HCT116 (cell line): ENCODE data around the gene FBN3.

Source experiments
- CEBPB ChIP-seq: IDR thresholded peaks from 2 replicates; pipeline ENCODE4 v1.6.1; 2012; ENCODE audit warnings: low read depth
- CTCF ChIP-seq, 3 experiments: fragments of 200-600 bp in 1 of 3; sonication (generic) in 1 of 3; IDR thresholded peaks in 2 of 3; conservative IDR thresholded peaks in 1 of 3; 2 replicates each; pipeline ENCODE4 v1.5.1; 2012 to 2017; ENCODE audit warnings: low read depth in 2 of 3, low read length in 2 of 3, antibody characterized with exemption in 1 of 3, borderline replicate concordance in 1 of 3, control low read depth in 1 of 3, mild to moderate bottlenecking in 1 of 3, mixed read lengths in 1 of 3, mixed run types in 1 of 3, moderate library complexity in 1 of 3; ENCODE audit not compliant: insufficient read depth in 1 of 3
- EGR1 ChIP-seq: IDR thresholded peaks from 2 replicates; pipeline ENCODE4 v1.6.1; 2012; ENCODE audit warnings: low read depth
- EZH2 ChIP-seq: fragments of 200-600 bp; sonication (generic); IDR thresholded peaks from 2 replicates; pipeline ENCODE4 v1.6.1; 2017; ENCODE audit warnings: antibody characterized with exemption, mixed run types
- EZH2phosphoT487 ChIP-seq: fragments of 200-600 bp; IDR thresholded peaks from 2 replicates; pipeline ENCODE4 v1.6.1; 2018; ENCODE audit warnings: antibody characterized with exemption, borderline replicate concordance
- JUND ChIP-seq: IDR thresholded peaks from 2 replicates; pipeline ENCODE4 v1.6.1; 2012
- POLR2A ChIP-seq: IDR thresholded peaks from 2 replicates; pipeline ENCODE4 v1.7.0; 2011; ENCODE audit warnings: borderline replicate concordance; ENCODE audit not compliant: insufficient read depth, insufficient read length; ENCODE audit errors: extremely low read depth
- POLR2AphosphoS5 ChIP-seq: IDR thresholded peaks from 2 replicates; pipeline ENCODE4 v1.6.1; 2011; ENCODE audit warnings: mild to moderate bottlenecking, low read depth, low read length, moderate library complexity
- REST ChIP-seq: IDR thresholded peaks from 2 replicates; pipeline ENCODE4 v1.6.1; 2012; ENCODE audit warnings: low read depth
- SP1 ChIP-seq: IDR thresholded peaks from 2 replicates; pipeline ENCODE4 v1.6.1; 2012; ENCODE audit warnings: low read depth
- SRF ChIP-seq: IDR thresholded peaks from 2 replicates; pipeline ENCODE4 v1.6.1; 2012; ENCODE audit warnings: low read depth
- YY1 ChIP-seq: IDR thresholded peaks from 2 replicates; pipeline ENCODE4 v1.6.1; 2011; ENCODE audit warnings: low read length, low read depth, moderate library complexity, mild to moderate bottlenecking; ENCODE audit not compliant: insufficient replicate concordance; ENCODE audit errors: extremely low read depth
- ZFX ChIP-seq: fragments of 450-650 bp; IDR thresholded peaks from 2 replicates; pipeline ENCODE4 v1.6.1; 2017
- TF ChIP-seq, protein P1 (sequence below): IDR thresholded peaks from 2 replicates; pipeline ENCODE4 v1.6.1; 2012

- TF ChIP-seq CTCF (IDR thresholded peaks at IDR 0.05 in 2 of 3, conservative IDR thresholded peaks at IDR 0.05 in 1 of 3; ENCODE audit: borderline replicate concordance in 1 of 3, insufficient read depth in 1 of 3, low read depth in 2 of 3, low read length in 2 of 3) (peak; percentile 22 to 29 (median 27); a peak in 3 of 6 replicates), POLR2A (no peak), YY1 (no peak), EZH2 (no peak), SP1 (no peak), SRF (no peak), CEBPB (no peak), EGR1 (no peak), JUND (no peak), ZFX (no peak), EZH2phosphoT487 (no peak), POLR2AphosphoS5 (no peak), REST (no peak)
- TF ChIP-seq, protein P1, sequence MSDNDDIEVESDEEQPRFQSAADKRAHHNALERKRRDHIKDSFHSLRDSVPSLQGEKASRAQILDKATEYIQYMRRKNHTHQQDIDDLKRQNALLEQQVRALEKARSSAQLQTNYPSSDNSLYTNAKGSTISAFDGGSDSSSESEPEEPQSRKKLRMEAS = no peak
Observed at GRCh38 chr19:8017808-8018207, 131.6 kb downstream of the FBN3 start.
